HG03039 (cell line): ENCODE data around the gene CFDP1.
A peak's percentile ranks its signal among the peaks of the same experiment; 100 is the strongest.

ENCODE experiments used
- ATAC-seq: cut with Tn5 transposase; IDR thresholded peaks from one replicate; pipeline ENCODE4 v1.9.1; 2021; ENCODE audit warnings: mild to moderate bottlenecking, moderate library complexity; ENCODE audit not compliant: unreplicated experiment

CFDP1 gene

DNA sequence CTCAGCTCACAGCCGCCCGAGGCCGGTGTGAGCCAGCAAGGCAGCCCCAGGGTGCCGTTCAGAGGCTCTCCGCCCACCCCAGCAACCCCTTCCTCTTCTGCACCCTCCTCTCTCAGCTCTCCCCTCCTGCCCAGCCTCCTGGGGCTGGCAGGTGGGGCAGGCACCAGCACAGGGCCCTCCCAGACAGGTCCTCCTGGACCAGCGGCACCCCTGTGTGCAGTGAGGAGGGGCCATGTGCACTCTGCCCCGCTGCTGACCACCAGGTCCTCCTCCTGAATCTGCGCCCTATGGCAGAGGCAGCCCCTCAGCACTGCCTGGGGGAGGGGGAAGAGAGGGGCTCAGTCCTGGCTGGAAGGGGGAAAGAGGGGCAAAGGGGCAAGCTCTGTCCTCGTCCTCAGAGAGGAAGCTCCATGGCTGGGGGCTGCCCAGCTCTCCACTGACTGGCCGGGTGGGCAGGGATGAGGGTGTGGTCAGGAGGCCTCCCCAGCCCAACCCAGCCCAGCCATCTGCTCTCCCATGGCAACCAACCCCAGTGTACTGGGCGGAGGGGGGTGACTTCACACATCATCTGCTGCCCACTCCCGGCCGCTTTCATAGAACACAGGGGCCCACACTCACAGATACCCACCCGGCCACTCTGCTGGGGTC is 176.5 kb downstream of the CFDP1 start:
- ATAC-seq = no peak

DNA sequence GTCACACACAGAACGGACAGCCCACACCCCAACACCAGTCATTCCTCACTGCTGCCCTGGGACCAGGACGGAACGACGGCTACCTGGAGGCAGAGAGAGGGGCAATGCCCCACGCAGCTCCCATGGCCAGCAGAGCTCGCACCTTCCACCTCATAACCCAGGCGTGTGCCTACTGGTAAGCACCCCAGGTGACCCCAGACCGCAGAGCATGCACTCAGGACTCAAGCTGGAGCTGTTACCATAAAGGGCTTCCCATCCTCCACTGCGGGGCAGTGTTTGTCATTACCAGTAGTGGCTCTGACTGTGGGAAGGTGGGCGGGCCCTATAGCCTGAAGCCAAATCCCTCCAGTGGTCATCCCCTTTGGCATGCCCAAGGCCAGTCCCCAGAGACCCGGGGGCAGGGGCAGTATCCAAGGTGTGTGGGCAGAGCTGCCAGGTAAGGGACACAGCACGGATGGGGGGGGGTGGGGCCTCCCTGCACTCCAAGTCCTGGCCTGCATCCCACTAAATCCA is 177.2 kb downstream of the CFDP1 start:
- no peak for ATAC-seq

DNA sequence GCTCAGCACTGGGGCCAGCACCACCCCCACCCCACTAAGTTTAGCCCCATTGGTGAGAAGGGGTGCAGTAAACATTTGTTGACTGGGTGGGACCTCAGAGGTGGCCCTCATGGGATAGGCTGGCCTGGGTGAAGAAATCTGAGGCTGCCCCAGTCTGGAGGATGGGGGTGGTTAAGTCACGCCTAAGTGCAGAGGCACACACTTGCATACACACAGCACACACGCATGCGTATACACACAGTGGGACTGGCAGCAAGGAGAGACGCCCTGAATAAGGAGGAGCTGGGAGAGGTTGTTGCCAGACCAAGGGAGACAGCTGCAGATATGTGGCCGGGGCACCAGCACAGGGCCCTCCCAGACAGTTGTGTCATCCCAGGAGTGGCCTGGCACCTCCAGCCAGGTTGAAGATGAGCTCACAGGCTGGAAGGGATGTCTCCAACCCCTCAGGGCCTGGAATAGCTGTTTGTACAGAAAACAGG is 178.9 kb downstream of the CFDP1 start:
- no peak for ATAC-seq

DNA sequence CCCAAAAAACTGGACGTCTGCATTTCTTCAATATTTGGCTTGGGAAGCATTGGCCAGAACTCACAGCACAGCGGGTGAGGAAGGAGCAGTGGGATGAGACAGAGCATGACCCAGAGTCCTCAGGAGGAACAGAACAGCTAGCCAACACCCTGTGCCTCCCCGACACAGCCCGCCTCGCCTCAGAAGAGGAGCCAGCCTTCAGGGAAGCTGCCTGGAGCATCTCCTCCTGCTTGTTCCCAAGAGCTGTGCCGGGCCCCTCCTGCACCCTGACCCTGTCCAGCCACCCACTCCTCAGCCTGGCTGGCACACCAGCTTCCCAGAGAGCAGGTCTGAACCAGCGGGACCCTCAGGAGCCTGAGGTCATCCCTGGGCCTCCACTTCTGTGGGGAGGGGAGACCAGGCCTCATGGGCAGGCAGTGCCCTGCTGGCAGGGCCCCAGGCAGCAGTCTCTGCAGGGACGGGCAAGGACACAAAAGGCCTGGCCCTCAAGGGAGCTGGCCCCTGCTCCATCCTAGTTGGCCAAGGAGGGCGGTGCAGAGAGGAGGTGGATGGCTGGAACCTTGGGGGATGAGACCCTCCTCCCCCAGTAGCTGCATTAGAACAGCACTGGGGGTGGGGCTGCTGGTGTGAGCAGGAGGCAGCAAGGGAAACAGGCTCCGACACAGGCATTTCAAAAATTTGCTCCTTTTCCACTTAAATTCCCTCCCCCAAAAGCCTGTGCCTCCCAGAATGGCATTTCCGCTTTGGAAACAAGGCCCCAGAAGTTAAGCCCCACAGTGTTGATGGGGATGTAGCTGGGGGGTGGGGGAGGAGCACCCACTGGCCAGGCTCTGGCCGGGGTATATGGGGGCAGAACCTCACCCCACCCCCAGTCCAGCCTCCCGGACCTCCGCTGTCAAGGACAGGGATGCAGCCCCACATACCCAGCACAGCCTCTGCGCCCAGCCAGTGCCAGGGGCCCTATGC is 180.1 kb downstream of the CFDP1 start:
- ATAC-seq = no peak

DNA sequence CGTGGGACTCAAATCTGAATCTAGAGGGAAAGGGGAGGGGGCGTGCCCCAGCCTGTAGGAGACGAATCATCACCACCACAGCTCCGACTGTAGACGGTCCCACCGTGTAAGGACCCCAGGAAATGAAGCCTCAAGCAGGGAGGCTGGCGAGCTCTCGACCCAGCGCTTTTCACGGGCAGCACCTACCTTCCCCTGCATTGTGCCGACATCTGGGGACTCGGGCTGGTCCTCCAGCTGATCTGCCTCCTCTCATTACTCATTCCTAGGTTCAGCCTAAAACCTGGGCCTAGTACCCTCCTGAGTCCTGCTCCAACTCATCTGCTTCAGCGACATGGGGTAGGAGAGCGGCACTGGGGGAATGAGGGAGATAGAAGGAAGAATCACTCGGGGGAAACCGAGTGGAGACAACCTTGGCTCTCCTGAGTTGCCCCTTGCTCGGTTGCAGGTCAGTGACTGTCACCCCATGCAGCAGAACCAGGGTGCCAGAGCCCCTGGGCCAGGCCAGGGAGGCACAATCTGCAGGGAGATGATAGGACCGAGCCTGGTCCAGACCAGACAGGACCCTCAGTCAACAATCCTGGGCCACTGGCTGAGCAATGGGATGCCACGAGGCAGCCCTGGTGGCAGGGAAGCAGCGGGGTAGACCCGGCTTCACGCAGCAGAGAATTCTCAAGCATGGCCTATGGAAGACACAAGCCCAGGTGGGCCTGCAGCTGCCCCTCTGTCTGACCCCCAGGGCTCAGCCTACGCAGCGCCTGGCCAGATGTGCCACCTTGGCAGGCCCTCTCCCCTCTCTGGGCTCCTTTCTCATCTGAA is 181.0 kb downstream of the CFDP1 start:
- ATAC-seq = no peak

DNA sequence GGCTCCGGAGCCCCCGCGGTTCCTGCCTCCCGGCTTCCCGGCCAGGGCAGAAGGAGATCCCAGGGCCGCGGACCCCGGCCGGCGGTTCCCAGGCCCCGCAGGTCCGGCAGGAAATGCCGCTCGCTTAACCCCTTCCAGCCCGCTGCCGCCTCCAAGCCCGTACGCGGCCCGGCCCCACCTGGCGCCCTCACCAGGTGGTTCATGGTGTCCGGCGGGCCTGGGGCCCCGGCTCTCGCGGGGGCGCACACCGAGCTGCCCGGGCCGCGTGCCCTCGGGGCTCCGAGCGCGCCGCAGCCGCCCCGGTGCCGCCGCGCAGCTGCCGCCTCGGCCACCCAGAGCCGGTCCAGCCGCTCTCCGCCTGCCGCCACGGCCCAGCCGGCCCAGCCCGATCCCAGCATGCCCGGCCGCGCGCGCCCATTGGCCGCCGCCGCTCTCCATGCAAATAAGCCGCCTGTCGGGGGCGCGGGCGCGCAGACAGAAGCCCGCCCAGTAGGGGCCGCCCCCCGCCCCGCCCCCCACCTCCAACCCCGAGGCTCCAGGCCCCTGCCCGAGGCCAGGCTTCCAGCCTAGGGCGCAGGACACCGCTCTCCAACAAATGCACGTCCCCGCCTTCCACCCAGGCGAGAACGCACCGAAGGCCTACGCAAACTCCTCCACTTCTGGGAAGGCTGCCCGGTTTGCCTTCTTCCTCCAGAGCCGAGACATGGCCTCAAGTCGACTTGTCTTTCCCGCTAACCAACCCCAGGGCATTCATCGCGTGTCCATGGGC is 181.8 kb downstream of the CFDP1 start, which contains the start of gene BCAR1:
BCAR1 (minus strand) TSS at position 345 of the 769 bp plus-strand sequence; CDS start at position 203, 142 bp downstream.
- peak; percentile 75 for ATAC-seq

DNA sequence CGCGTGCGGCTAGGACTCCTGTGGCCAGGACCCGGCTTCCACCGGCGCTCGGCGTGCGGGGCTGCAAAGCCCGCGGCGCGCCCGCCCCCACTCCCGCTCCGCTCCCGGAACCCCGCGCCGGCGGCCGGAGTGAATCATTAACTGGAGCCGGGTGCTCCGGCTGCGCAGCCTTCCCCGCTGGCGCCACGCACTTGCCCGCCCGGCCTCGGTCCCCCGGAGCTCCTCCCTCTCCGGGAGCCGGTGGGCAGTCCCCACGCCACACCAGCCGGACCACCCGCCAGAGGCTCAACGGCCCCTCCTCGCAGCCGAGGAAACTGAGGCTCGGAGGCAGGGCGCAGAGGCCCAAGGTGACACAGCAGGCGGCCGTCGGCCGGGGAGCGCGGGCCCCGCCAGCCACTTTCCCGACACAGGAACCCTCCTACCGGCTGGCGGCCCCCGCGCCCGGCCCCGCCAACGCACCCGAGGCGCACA is 182.5 kb downstream of the CFDP1 start:
- ATAC-seq = peak; percentile 27

DNA sequence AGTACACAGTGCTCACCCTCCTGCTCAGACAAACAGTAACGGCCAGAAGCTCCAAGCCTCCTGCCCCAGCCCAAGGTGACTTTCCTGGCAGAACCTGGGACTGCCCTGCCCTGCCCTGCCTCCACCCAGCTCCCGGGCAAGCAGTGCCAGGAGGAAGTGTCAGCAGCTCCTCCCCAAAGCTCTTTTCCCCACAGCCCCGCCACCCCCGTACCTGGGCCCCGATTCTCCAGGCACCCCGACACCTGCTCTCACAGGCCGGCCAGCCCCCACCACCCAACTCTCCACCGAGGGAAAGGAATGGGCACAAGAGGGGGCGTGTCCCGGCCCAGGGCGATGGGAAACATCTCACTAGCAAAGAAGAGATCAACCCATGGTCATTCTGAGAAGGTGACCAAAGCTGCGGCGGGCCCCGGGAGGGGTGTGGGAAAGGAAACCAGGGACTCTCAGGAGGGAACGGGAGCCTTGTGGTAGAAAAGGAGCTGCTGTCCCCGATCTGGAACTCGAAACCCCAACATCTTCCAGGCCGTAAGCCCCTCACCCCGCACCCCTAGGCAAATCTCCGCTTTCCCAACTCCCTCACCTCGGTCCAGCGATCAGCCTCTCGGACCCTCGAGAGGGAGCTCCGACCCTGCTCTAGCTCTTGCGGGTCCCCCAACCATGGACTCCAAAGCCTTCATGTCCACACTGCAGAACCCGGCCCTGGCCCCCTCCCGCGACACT is 183.1 kb downstream of the CFDP1 start:
- no peak for ATAC-seq

DNA sequence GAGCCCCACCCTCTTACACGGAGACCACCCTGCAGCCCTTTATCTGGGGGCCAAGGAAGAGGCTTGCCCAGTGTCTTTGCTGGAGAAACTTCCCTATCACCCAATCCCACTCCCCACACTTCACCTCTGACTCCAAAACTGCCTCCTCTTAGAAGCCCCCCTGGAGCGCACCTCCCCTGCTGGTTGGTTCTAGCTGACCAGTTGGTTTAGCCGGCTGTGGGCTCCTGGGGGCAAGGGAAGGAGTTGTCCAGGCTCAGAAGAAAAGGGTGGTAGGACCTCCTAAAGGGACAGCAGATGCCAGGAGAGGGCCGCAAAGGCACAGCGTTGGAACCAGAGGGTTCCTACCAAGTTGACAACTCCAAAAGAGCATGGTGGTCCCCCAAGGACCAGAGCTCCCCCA is 183.9 kb downstream of the CFDP1 start:
- ATAC-seq = no peak

DNA sequence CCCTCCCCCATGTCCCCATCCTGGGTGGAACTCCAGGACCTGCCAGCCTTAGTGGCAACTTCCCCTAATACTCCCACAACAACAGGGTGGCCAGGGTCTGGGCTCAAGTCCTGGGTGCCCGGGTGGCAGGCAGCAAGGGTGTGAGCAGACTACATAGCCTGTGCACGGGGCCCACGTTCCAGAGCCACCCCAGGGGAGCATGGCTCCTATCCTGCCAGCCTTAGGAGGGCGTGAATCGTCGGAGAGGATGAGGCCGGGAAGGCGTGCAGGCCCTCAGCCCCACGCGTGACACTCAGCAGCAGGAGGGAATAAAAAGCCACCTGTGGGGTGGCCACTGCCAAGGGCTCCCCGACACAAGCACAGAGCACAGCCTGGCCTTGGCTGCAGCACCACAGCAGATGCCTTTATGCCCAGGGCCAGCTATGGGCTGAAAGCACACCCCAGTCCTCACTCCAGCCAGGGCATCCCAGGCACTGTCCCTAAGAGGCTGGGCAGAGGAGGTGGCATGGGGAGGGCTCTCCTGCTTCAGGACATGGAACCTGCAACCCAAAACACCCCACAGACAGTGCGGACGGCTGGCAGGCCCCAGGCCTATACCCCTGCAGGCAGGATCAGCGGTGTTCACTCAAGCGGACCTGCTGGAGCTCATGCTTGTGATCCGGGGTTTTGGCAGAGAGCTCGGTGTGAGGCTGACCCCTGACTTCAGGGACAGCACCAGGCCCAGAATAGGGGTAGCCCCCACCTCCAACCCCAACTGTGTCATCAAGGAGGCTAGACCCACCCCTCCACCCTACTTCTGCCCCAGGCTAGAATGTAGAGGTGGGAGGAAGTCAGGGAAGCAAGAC is 184.5 kb downstream of the CFDP1 start:
- no peak for ATAC-seq

DNA sequence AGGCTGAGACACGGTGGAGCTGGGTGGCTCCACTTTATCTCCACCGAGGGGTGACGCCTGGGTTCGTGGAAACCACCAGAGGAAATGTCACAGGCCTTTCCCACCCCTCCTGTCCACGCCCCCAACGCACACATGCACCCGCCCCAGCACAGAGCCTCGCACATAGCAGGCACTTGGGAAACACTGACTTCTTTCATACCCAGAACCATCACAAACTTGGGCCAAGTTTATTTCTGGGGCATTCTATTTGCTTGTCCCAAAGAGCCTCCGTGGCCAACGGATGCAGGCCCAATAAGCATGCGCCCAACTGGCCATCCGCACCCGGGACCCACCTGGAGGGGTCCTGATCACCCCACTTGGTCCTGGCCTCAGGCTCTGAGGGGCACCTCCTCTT is 185.2 kb downstream of the CFDP1 start:
- no peak for ATAC-seq

DNA sequence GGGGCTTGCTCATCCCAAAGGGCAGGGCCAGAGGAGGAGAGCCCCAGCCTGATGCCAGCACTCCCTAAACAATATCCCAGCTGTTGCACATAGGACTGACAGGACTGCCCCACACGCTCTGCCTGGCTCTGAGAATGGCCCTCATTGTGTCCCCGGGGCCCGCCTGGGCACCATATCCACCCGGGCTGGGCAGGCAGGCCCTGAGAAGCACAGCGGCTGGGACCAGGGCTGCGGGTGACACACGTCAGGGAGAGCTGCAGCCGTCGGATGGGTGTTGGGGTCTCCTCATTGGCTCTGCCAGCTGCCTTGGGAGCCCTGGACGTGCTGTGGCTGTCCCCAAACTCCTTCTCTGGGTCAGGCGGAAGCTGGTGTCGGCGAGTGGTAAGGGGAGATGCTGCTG is 186.1 kb downstream of the CFDP1 start:
- no peak for ATAC-seq

DNA sequence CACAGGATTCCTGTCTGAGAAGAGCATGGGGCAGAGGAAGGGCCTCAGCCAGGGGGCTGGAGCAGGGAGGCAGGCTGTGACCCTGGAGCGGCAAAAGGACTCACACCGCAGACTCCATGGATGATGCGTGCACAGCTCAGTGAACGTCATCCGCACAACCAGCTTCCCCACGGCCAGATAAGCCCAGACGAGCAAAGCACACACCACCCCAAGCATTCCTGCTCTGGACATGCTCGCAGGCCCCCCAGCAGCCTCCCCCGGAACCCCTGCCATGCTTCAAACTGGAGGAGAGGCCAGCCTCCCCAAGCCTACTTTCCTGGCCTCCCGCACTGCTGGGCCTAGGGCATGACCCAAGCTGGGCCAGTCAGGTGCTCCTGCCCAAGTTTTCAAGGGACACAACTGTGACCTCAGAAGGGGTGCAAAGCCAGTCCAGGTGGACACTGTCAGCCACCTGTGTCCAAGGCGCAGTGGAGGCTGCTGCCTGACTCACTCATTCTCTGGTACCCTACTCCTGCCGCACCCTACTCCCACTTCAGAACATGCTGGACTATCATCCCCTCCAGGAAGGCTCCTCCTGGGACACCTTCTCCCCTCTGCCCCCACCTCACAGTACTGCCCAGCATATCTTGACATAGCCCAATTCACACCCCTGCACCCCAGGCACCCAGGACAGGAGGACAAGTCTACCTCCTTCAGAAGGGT is 186.6 kb downstream of the CFDP1 start:
- no peak for ATAC-seq

DNA sequence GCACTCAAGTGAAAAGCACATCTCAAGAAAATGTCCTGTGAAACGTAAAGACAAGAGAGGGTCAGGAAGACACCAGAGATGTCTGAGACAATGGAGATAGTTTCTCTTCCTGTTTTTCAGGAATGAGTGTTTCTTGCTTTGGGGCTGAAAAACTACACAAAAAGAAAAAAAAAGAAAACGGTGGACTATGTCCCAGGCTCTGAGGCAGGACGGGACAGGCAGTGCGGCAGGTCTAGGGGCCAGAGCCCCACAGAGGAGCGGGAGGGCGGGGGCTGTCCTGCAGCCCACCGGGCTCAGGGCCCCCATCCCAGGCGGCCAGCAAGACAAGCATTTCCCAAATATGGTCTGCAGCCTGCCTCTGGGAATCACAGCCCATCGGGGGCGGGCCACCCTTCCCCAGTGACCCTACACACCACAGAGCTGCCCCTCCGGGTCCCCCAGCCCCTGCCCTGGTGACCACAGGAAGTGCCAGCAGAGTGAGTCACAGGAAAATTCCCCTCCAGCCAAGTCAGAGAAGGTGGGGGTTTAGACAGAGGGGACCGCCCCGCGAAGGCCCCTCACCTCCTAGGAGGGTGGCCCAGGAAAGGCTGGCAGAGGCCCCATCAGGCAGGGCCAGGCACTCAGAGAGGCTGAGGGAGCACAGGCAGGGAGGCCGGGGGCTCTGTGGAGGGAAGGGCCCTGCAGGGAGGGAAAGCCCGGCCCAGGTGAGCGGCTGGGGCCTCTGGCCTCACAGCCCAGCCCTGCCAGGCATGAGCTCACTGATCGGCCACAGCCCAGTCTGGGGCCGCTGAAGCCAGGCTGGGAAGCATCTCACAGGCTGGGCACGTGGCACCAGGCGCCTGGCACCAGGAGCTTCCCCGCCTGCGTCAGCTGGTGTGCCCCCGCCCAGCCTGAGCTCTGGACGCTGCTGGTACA is 188.2 kb downstream of the CFDP1 start:
- ATAC-seq = no peak

DNA sequence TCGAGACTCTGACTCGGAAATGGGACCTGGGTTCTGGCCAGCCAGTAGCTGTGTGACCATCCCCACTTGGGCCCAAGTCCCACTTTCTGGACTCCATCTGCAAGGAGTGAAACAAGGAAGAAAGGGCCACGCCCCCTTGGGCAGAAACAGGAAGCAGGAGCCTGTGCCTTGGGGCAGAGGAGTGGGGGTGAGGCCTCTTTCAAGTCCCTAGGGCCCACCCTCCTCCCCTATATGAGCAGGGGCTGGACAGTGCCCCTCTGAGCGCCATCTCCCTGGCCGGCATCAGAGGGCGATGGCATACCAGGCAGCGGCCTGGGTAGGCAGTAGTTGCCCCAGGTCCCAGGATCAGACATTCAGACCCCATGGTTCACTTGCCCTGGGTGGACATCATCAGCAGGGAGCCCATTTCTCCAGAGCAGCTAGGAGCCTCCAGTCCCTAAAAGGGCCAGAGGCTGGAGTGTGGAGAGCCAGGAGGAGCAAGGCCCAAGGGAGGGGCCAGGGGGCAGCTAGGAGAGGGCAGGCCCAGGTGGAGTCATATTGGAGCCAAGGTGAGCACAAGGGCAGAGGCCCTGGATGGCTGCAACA is 189.0 kb downstream of the CFDP1 start:
- no peak for ATAC-seq
